Stimulated activated CD8-positive, alpha-beta memory T cell treated with anti-CD3 and anti-CD28 coated beads, Interleukin-15, amount 100 ng/mL, for 48 hours (primary cell): ENCODE data around the gene BCAS3.

Source experiments
- DNase-seq, 2 donors: peaks; one replicate each; pipeline ENCODE4 v3.0.0-alpha.2; 2020; ENCODE audit warnings: low read depth in 2 of 2

BCAS3 gene

GRCh38 chr17:61397086-61397842 lies 719.6 kb downstream of the BCAS3 start:
- DNase-seq, result no peak

GRCh38 chr17:61398721-61399130 lies 721.1 kb downstream of the BCAS3 start:
- no peak for DNase-seq

- DNase-seq, result no peak
Measured at GRCh38 chr17:61399131-61400065, 721.7 kb downstream of the BCAS3 start, which contains the start of gene TBX2. TSS of gene TBX2 (plus strand) at chr17:61399843. CDS start at chr17:61400177, 334 bp downstream.

GRCh38 chr17:61400066-61400716 lies 722.5 kb downstream of the BCAS3 start:
- DNase-seq, result no peak

- DNase-seq, result no peak
Measured at GRCh38 chr17:61400717-61401388, 723.2 kb downstream of the BCAS3 start.

GRCh38 chr17:61401389-61402072 lies 723.9 kb downstream of the BCAS3 start:
- no peak for DNase-seq

- DNase-seq, result no peak
Measured at GRCh38 chr17:61402073-61402541, 724.5 kb downstream of the BCAS3 start.

GRCh38 chr17:61402978-61403800 lies 725.5 kb downstream of the BCAS3 start:
- no peak for DNase-seq

GRCh38 chr17:61403801-61404662 lies 726.4 kb downstream of the BCAS3 start:
- DNase-seq, result no peak

GRCh38 chr17:61404663-61404912 lies 726.9 kb downstream of the BCAS3 start:
- no peak for DNase-seq

- no peak for DNase-seq
Measured at GRCh38 chr17:61404913-61405685, 727.4 kb downstream of the BCAS3 start.

- DNase-seq, result no peak
Measured at GRCh38 chr17:61405686-61406536, 728.3 kb downstream of the BCAS3 start.

GRCh38 chr17:61406537-61406845 lies 728.8 kb downstream of the BCAS3 start:
- DNase-seq, result no peak

- DNase-seq, result no peak
Measured at GRCh38 chr17:61406971-61407911, 729.6 kb downstream of the BCAS3 start.

GRCh38 chr17:61408151-61409041 lies 730.7 kb downstream of the BCAS3 start:
- DNase-seq, result no peak
